Measurements from ENCODE around the gene EHD4.
A peak's percentile ranks its signal among the peaks of the same experiment; 100 is the strongest.

The EHD4 gene

DNA sequence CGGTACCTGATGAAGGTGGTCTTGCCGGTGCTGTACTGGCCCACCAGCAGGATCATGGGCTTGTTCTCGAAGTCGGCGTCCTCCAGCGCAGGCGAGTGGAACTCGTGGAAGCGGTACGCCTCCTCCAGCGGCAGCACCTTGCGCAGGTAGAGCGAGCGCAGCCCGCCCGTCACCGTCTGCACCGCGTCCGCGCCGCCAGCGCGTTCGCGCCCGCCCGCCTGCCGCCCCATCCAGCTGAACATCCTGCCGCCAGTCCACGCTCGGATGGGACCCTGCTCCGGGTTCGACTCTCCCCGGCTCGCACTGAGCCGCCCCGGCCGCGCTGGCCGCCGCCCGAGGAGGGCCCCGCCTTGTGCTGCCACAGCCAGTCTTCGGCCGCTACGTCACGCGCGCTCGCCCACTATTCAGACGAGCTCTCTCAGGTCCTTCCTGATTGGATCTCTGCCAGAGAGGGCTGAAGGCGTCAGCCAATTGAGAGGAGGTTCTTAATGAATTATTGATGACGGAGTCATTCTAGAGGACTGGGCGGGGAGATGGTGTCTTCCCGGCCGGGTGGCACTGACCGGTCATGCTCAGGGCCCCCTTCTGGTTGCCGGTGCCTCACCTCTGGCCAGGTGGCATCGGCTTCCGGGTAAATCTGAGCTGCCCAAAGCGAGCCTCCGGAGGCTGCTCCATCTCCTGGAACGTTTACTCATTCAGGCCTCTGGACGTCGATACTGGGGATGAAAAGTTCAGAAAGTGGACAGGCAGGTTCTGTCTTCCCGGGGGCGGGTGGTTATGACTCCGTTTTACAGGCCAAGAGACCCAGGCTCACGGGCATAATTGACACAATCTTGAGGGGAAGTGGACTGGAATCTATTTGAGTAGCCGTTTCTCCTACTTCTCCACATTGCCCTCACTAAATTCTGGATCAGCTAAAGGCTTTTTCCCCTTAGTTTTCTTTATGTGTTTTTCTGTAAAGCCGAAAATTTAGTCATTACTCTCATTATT is at the start of gene EHD4:
Gene EHD4 (minus strand): TSS at position 305 of the 990 bp plus-strand sequence. CDS start 63 bp downstream, at position 242.
- peak; percentile 99 for FAIRE-seq
- peak; percentile 93 for DNase-seq (ENCODE audit: insufficient read length, low spot score)

DNA sequence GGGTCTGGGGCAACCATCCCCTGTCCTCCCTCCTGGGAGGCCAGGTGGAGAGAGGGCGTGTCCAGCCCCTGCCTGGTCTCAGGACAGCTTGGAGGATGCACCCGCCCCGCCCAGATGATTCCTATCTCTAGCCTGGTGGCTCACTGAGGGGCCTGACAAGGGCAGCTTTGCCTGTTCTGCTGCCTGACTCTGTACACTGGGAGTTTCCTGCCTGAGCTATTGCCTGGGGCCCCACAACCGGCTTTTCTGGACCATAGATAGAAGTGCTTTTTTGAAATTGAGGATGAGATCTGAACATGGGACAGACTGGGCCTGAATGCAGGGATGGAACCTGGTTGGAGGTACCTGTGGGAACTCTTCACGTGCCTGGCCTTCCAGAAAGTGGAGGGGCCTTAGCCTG is 49.2 kb upstream of the EHD4 start:
- FAIRE-seq (no peak), DNase-seq (ENCODE audit: insufficient read length, low spot score) (no peak)

DNA sequence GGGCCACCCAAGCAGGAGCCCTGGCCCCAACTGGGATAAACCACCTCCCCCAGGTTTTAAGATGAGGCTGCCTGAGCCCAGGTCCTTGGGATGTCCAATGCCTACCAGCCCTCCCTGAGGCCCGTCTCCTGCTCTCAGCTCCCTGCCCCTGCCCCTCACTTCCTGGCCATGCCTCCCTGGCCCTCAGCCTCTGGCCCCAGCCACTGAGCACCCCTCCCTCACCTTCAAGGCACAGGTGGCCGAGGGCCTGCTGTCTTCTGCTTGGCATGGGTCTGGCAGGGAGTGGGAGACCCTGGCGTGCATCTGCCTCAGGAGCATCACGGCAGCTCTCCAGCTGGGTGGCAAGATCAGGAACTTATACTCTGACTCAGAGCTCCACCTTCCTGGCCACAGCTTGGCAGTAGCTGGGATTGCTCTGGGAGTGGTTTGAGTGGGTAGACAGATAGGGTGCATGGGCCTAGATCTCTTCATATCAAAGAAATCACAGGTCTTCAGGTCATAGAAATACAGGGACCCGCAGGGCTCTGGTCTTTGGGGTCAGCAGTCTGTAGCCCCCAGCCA is 48.4 kb upstream of the EHD4 start, which contains the start of gene PLA2G4E:
Gene PLA2G4E (minus strand): TSS at position 330 of the 561 bp plus-strand sequence. CDS start 12 bp downstream, at position 318.
- DNase-seq (ENCODE audit: insufficient read length, low spot score), result no peak
- no peak for FAIRE-seq

DNA sequence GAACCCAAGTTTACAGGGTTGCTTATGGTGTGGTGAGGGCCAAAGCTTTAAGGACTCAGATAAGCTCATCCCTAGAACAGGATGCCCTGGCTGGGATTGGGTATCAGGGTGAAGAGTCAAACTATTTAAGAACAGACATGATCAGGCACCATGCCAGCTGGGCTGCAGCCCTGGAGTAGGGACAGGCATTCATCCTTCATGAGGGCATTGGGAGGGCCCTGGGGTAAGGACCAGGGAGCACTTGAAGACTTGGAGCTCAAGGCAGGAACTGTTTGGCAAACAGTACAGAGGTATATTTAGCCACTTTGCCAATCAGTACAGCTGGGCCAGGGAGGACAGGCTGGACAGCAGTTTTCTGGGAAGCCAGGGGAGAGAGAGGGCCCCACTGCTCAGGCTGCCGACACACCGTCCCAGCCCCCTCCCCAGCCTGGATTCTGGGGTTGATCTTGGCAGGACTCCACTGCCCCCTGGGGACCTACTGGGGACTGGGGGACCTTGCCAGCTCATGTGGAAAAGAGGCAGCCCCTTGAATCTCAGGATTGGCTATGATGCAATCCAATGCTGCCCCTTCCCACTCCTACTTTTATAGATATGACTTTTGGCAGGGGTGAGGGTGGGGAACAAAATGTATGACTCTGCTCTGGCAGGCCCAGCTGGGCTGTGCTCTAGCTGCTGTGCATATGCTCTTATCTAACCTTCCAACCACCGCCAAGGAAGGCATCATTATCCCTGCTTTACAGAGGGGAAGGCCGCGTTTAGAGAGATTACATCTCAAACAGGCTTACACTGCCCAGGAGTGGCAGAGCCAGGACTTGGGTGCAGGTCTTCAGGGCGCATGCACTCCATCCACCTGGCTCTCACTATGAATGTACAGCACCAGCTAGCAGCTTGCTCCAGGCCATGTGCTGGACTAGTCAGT is 46.2 kb upstream of the EHD4 start:
- FAIRE-seq (no peak), DNase-seq (ENCODE audit: insufficient read length, low spot score) (no peak)

DNA sequence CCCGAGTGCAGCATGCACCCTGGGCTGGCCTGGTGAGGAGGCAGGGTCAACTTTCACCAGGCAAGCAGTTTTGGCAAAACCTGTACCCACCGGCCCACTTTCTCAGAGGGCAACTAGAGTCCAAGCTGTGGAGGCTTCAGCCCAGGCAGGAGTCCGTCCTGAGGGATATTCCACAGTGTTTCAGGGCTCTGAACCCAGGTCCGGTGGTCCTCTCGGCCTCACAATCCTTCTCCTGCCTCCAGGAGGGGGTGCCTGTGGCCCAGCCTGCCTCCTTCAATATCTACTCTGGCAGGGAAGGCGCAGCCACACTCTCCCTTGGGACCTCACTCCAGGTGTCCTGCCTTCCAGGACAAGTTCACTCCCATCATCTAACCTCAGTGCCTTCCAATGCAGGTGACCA is 44.6 kb upstream of the EHD4 start:
- DNase-seq (ENCODE audit: insufficient read length, low spot score) (no peak), FAIRE-seq (no peak)

DNA sequence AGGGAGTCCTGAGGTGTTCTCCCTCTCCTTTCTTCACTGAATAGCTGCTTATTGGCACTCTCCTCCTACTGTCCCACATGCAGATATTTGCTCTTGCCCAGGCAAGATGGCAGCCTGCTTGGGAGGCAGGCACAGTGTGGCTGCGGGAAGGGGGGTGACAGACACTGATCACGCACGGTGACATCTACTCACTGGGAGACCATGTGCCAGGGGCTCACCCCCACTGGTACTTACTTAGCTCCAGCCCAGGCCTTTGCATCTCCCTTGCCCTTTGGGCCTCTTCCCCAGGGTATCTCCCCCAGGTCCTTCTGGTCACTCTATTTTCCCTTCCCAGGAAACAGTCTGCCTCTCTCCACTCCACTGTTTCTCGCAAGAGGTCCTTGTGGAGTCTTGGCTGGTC is 42.0 kb upstream of the EHD4 start:
- FAIRE-seq, result no peak

DNA sequence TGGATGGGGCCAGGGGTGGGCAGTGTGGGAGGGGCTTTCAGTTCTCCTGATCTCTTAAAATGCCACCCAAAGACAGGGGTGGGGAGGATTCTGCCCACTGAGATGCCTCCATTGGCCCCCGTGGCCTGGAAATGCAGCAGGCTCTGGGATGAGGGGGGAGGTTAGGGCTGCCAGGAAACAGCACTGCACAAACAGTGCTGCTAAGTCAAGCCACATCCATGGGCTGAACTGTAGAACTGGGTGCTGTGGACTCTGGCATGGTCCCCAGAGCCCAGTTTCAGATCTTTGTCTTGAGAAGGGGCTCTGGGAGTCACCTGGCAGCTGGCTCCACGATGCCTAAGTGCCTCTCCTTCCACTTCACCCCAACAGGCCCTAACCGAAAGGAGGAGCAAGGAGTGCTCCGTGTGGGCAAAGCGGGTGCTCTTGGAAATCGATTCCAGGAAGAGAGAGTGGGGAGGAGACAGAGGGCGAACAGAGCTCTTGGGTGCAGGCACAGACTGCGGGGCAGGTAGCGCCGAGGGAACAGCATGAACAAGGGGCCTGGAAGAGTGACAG is 40.6 kb upstream of the EHD4 start:
- no peak for FAIRE-seq
- DNase-seq (ENCODE audit: insufficient read length, low spot score), result no peak

More for the DNA sequence above, 42.0 kb upstream of the EHD4 start:
- DNase-seq (ENCODE audit: insufficient read length, low spot score), result no peak

DNA sequence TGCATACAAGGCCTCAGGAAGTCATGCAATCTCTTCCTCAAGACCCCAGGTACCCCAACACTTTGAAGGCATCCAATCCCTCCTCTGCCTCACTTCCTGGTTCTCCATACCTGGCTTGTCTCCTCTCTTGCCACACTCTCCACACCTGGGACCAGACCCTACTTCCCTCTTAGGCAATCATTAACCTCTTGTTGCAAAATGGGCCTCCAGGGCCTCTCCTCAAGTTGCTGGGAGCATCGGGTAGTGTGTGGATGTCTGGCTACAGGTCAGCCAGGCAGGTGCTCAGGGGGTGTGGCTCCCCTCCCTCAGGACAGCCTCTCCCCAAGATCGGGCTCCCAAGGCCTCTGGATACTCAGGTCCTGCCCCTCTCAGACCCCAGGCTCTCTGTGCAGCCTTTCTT is 39.9 kb upstream of the EHD4 start:
- no peak for DNase-seq (ENCODE audit: insufficient read length, low spot score)
- FAIRE-seq, result no peak

DNA sequence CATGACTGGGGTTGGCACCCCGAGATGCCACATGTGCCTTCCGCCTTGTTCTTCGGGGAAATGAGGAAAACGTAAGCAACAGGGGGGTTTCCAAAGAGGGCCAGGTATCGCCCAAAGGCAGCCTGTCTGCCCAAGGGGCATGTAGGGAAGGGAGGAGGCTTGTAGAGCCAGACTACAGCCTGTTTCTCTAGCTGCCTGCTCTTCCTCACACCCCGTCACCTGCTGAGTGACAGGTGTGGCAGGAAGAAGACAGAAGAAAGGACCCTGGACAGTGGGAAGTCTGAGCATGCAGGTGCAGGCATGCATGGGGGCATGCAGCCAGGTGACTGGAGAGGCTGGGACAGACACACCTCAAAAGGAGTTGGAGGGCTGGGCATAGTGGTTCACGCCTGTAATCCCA is 38.7 kb upstream of the EHD4 start:
- DNase-seq (ENCODE audit: insufficient read length, low spot score) (no peak), FAIRE-seq (no peak)

DNA sequence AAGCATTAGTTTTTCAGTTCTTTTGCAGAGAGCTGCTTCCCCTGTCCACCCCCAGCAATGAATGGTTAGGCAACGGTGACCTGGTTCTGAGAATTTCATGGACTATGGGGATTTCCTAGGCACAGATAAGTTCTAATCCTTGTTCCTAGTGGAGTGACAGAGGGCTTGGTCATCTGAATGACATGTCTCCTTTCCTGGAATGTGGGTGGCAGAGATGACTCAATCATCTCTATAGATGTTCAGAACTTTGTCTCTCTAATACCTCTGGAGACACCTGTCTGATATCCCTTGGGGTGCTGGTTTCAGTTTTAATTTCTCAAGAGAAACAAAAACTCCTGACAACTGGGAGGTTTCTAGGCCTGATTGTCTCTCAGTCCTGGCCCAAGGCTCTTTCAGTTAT is 38.1 kb upstream of the EHD4 start:
- FAIRE-seq (peak; percentile 99), DNase-seq (ENCODE audit: insufficient read length, low spot score) (peak; percentile 87)

DNA sequence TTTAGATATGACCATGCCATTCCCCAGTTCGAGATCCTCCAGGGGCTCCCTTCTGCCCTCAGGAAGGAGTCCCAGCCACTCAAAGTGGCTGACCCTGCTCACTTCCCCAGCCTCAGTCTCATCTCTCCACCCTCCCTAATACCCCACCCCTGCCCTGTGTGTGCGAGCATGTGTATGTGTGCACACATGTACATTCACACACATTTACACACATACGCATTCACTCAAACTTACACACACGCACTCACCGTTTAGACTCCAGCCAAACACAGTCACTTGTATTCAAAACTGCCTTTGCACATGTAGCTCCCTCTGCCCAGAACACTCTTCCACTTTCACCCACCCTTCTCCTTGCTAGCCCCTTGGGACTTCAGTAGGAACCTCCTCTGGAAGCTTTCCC is 37.1 kb upstream of the EHD4 start:
- peak; percentile 40 for FAIRE-seq

DNA sequence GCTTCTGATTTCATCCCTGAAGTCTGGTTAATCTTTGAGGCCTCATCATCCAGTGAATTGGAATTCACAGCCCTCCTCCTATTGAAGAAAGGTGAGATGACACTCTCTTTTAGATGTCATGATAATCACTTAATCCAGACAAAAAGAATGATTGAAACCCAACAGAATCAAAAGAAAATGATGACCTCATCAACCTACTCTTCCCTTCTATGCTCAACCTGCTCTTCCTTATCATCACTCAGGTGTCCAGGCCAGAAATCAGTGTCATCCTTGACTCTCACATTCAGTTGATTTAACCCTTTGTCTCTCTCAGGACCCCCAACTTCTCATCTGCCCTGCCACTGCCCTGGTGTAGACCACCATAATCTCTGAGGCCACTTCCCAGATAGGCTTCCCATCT is 36.7 kb upstream of the EHD4 start:
- FAIRE-seq, result no peak
- DNase-seq (ENCODE audit: insufficient read length, low spot score), result no peak

More for the DNA sequence above, 37.1 kb upstream of the EHD4 start:
- DNase-seq (ENCODE audit: insufficient read length, low spot score), result no peak

DNA sequence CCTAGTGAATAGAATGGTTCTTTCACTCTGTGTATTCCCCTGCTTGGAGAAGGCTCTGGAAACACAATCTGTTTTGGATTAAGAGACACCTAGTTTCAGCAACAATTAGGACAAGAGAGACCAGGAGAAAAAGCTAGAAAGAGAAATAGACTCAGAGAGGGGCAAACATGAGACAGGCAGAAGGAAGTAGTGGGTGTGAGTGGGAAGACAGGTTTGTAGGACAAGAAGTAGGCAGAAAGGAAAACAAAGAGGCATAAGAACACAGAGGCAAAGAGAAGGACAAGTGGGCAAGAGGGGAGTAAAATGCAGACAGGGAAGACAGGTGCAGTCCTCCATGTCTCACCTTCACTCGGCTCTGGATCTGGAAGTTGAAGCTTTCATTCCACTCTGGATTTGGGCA is 35.0 kb upstream of the EHD4 start:
- FAIRE-seq, result no peak
- no peak for DNase-seq (ENCODE audit: insufficient read length, low spot score)

DNA sequence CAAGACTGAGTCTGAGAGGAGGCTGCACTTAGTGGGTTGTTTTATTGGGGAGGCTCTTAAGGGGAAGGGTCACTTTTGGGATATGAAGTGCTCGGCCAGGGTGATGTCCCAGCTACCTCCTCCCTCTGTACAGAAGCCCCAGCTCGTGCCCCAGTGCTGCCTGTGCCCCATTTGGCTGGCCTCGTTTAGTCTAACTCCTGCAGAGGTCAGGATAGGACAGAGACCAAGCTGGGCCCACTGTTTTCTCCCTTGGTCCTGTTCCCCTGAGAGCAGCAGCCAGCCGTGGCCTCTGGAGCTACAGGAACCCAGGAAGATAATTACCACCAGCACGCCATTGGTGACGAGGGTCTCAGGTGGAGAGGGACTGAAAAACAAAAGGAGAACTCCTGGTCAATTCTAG is 30.0 kb upstream of the EHD4 start:
- DNase-seq (ENCODE audit: insufficient read length, low spot score) (no peak), FAIRE-seq (no peak)

DNA sequence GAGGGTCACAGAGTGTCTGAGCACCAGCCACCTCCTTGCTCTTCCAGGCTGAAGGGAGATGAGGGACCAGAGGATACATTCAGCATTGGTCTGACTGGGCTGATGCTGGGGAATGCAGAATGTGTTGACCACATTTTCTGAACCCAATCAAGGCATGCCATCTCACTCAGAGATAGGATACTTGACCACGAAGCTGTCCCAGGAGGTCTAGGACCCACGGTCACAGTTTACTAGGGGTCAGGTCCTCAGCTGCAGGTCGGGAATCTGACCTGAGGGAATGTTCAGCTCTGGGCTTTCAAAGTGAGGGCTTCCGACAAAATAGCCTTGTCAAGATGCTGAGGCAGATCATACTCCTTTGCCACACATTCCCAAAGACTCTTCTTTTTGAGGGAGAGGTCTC is 28.9 kb upstream of the EHD4 start:
- DNase-seq (ENCODE audit: insufficient read length, low spot score) (no peak), FAIRE-seq (no peak)

DNA sequence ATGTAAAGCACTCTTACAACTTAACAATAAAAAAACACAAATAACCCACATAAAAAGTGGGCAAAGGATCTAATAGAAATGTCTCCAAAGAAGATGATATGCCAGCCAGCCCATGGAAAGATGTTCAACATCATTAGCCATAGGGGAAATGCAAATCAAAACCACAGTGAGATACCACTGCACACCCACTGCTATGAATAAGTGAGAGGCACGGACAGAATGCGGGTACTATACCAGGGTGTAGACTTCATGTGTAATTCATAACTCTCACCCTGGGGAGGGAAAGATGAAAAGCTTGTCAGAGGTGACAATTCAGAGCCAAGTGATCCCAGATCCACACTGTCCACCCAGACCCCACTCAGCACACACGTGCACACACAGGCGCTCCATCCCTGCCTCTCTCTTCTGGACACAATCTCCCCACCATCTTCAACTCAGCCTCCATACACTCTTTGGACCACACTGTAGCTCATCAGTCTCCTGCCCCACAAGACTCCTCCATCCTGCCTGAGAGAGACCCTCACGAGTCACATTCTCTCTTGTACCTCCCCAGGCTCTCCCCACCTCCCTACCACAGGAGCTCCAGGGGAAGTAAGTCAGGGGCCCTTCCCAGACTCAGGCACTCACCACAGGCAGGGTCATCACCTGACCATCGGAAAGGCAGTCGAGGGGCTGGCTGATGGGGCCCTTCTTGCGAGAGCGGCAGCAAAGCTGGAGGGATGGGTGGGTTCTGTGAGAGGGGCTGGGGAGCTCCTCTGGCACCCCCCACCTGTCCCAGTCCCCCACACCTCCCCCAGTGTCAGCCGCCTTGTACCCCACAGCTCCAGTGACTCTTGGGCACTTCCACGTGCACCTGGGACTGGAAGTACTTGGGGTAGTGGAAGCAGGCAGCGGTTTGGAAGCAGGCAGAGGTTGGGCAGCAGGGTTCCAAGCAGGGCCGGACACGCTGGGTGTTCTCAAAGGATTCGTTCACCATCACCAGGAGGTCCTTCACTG is 27.2 kb upstream of the EHD4 start:
- FAIRE-seq (no peak), DNase-seq (ENCODE audit: insufficient read length, low spot score) (no peak)

DNA sequence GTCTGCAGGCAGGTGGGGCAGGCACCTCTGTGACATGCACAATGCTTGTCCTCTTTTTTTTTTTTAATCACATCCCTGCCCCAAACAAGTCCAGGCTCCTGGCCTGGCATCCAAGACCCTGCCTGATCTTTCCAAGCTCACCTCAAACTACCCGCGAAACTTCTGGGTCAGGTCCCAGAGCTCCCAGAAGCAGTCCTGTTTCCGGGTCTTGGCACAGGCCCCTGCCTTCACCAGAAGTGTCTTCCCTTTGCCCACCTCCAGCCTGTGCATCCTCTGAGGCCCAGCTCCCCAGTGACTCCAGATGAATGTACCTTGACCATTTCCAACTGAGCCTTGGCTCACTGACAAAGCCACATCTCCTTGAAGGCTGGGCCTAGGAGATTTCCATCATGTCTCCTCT is 25.5 kb upstream of the EHD4 start:
- FAIRE-seq, result no peak
- DNase-seq (ENCODE audit: insufficient read length, low spot score), result no peak

DNA sequence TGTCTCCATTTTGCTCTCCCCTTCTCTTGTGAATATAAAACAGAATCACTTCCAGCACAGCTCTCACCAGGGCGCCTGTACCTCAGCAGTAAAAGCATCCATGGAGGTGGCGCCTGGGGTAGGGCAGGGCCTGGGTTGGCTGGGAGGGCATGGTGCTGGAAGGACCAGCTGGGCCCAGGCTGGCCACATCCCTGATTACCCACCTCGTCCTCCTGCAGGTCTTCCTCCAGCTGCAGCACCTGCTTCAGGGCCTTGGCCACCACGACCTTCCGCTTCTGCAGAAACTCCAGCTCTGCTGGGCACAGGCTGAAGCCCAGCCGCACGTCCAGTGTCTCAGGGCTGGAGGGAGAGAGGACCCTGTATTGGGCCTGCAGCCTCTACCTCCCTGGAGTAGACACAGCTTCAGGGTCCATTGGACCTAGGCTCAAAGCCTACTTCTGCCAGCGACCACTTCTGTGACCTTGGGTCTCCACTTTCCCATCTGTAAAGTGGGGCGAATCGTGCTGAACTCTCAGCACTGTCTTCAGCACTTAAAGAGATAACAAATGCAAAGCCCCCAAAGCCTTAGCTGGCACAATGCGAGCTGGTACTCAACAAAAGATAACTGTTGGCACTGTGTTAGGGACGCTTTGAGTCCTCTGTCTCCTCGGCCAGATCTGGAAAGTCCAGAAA is 24.7 kb upstream of the EHD4 start:
- FAIRE-seq, result no peak
- no peak for DNase-seq (ENCODE audit: insufficient read length, low spot score)

DNA sequence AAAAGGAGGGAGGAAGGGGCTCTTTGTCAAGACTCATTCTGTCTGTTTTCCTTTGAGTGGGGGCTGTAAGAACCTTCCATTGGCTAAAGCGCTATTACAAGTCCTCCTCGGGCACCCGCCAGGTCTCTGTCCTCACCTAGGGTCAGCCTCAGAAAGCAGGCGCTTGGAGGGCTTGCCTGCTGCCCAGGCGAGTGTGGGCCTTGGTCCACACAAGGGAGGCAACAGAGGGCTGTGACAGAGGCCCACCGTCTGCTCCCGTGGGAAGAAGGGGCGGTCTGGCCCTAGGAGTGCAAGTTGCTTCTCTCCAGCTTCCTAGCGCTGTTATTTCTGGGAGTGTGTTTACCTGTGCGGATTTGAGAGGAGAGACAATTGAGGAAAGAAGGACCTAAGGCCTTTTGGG is 24.0 kb upstream of the EHD4 start:
- no peak for FAIRE-seq

More for the DNA sequence above, 24.0 kb upstream of the EHD4 start:
- no peak for DNase-seq (ENCODE audit: insufficient read length, low spot score)
